ENCODE measurements around the gene MATN1.
"Not testable (repeated sequence)": the region's sequence is repeated elsewhere in the genome, so short reads cannot be mapped to it uniquely, and the experiment has no call there.

Gene MATN1

GRCh38 chr1:30723331-30723755 is at the start of gene MATN1:
Gene MATN1, minus strand, starts transcription at chr1:30723585. Its CDS starts 34 bp downstream, at chr1:30723551.
- DNase-seq (ENCODE audit: low spot score): no peak

GRCh38 chr1:30771005-30771404 is 47.6 kb upstream of the MATN1 start:
- no peak for DNase-seq (ENCODE audit: low spot score)

GRCh38 chr1:30770150-30770549 is 46.8 kb upstream of the MATN1 start:
- no peak for DNase-seq (ENCODE audit: low spot score)

GRCh38 chr1:30768830-30769718 is 45.7 kb upstream of the MATN1 start:
- no peak for DNase-seq (ENCODE audit: low spot score)

- no peak for DNase-seq (ENCODE audit: low spot score)
Measured at GRCh38 chr1:30768159-30768829, 44.9 kb upstream of the MATN1 start.

GRCh38 chr1:30766948-30767347 is 43.6 kb upstream of the MATN1 start:
- not testable (repeated sequence) for DNase-seq (ENCODE audit: low spot score)

- no peak for DNase-seq (ENCODE audit: low spot score)
Measured at GRCh38 chr1:30765556-30766434, 42.4 kb upstream of the MATN1 start.

GRCh38 chr1:30764939-30765555 is 41.7 kb upstream of the MATN1 start:
- no peak for DNase-seq (ENCODE audit: low spot score)

GRCh38 chr1:30764396-30764795 is 41.0 kb upstream of the MATN1 start:
- DNase-seq (ENCODE audit: low spot score): no peak

GRCh38 chr1:30763651-30764248 is 40.4 kb upstream of the MATN1 start:
- DNase-seq (ENCODE audit: low spot score): no peak

- no peak for DNase-seq (ENCODE audit: low spot score)
Measured at GRCh38 chr1:30762930-30763650, 39.7 kb upstream of the MATN1 start.

- DNase-seq (ENCODE audit: low spot score): no peak
Measured at GRCh38 chr1:30762152-30762929, 39.0 kb upstream of the MATN1 start.

GRCh38 chr1:30761381-30762151 is 38.2 kb upstream of the MATN1 start:
- no peak for DNase-seq (ENCODE audit: low spot score)

- DNase-seq (ENCODE audit: low spot score): no peak
Measured at GRCh38 chr1:30760596-30761324, 37.4 kb upstream of the MATN1 start.

GRCh38 chr1:30759718-30760281 is 36.4 kb upstream of the MATN1 start:
- no peak for DNase-seq (ENCODE audit: low spot score)

GRCh38 chr1:30758785-30759380 is 35.5 kb upstream of the MATN1 start:
- DNase-seq (ENCODE audit: low spot score): no peak

- DNase-seq (ENCODE audit: low spot score): no peak
Measured at GRCh38 chr1:30758121-30758688, 34.8 kb upstream of the MATN1 start.
